Kidney epithelial cell (primary cell): Measurements from ENCODE around the gene NKTR. TPM values are rescaled to one million over a fixed set of nuclear protein-coding genes. Genes with fewer than 3 reads are reported as not detected.

Source experiments
- DNase-seq: peaks from one replicate; pipeline ENCODE4 v3.0.0-alpha.2; 2010; ENCODE audit warnings: low read depth
- H3K27me3 ChIP-seq: 2 replicates; pipeline ENCODE4 v1.6.0; 2011; ENCODE audit warnings: low read length; ENCODE audit not compliant: control insufficient read depth, insufficient read depth
- H3K36me3 ChIP-seq: 2 replicates; pipeline ENCODE4 v1.5.1; 2011; ENCODE audit warnings: low read length; ENCODE audit not compliant: control insufficient read depth, insufficient read depth
- H3K4me3 ChIP-seq: 2 replicates; pipeline ENCODE4 v1.5.1; 2011; ENCODE audit warnings: low read depth, mild to moderate bottlenecking, control low read depth, low read length
- total RNA-seq: library from RNA; depleted of rRNA; stranded (reverse); fragments of >200 nt; gene quantifications from 2 replicates; pipeline ENCODE4 v1.2.3, GENCODE V29; 2015
- TF ChIP-seq, protein P1 (sequence below): IDR thresholded peaks from 2 replicates; pipeline ENCODE4 v1.5.1; 2011; ENCODE audit warnings: mild to moderate bottlenecking, moderate library complexity, low read length, control low read depth, inconsistent platforms; ENCODE audit not compliant: insufficient read depth, poor library complexity, severe bottlenecking

NKTR gene
- total RNA-seq, 1 donor from 2014 or later: 29.8 TPM

DNA sequence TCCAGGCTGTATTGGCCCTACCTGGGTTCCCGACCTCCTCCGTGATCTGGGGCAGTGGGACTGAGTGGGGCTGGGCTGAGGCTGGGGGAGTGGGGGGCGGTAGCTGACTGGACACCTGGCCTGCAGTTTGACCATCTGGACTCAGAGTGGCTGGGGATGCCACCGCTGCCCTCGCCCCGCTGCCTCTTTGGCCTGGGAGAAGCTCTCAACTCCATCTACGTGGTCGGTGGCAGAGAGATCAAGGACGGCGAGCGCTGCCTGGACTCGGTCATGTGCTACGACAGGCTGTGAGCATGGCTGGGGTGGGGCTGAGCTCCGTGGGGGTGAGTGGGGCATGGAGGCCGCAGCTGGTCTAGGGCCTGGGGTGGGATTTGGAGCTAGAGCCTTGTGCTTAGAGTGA, 87.5 kb downstream of the NKTR start:
- Histone ChIP-seq H3K36me3 (no peaks in the 10 kb centered on the region), H3K27me3 (peaks cover 38% of the 10 kb centered on the region), H3K4me3 (no peak overlapping the region)
- no peak for DNase-seq
- TF ChIP-seq, protein P1, sequence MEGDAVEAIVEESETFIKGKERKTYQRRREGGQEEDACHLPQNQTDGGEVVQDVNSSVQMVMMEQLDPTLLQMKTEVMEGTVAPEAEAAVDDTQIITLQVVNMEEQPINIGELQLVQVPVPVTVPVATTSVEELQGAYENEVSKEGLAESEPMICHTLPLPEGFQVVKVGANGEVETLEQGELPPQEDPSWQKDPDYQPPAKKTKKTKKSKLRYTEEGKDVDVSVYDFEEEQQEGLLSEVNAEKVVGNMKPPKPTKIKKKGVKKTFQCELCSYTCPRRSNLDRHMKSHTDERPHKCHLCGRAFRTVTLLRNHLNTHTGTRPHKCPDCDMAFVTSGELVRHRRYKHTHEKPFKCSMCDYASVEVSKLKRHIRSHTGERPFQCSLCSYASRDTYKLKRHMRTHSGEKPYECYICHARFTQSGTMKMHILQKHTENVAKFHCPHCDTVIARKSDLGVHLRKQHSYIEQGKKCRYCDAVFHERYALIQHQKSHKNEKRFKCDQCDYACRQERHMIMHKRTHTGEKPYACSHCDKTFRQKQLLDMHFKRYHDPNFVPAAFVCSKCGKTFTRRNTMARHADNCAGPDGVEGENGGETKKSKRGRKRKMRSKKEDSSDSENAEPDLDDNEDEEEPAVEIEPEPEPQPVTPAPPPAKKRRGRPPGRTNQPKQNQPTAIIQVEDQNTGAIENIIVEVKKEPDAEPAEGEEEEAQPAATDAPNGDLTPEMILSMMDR: no peak

DNA sequence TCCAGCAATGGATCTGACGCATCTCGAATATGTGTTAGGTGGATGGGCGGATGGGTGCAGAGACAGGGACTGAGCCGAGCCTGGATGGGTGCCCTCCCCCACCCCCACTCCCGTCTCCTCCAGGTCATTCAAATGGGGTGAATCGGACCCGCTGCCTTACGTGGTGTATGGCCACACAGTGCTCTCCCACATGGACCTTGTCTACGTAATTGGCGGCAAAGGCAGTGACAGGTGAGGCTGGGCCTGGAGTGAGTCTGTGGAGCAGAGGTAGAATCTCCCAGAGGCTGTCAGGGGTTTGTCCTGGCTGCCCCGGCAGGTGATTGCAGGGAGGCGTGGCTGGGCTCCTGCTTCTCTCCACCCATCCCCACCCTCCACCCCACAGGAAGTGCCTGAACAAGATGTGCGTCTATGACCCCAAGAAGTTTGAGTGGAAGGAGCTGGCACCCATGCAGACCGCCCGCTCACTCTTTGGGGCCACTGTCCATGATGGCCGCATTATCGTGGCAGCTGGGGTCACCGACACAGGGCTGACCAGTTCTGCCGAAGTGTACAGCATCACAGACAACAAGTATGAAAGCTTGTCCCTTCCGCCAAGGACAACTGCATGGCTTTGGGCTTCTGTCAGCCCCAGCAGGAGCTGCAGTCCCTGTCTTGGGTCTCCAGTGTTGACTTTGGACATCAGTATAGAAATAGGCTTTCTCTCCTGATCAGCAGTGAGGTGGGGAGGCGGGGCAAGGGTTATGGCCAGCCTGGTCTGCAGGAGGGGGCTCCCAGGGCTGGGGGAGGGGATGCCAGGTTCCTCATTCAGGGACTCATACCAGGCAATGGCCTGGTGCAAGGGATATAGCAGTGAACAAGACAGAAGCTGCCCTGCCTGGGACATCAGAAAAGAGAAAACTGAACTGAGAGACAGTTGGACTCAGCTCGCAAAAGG, 88.3 kb downstream of the NKTR start:
- Histone ChIP-seq H3K4me3 (no peak overlapping the region), H3K36me3 (no peaks in the 10 kb centered on the region), H3K27me3 (peaks cover 38% of the 10 kb centered on the region)
- DNase-seq: no peak
- TF ChIP-seq, protein P1: no peak

DNA sequence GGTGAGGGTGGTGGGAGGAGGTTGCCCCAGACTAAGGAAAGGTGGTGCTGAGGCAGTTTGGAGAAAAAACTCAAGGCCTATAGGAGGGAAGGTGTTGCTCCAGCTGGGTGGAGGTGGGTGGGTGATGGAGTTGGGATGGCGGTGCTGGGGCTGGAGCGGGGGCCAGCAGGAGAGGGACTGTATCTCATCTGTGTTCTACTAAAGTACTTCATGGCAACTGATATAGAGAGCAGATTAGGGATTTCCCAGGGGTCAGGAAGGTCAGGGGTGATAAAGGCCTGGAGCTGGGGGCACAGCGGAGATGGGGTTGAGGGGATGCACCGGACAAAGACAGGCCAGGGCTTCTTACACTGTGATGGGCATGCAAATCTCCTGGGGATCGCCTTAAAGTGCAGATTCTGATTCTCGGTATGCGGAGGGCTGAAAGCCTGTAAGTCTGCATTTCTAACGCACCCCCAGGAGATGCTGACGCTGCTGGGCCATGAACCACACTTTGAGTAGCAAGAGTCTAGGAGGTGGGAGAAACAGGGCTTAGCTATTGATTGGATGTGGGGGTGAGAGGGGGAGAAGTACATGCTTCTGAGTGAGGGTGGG, 89.0 kb downstream of the NKTR start:
- TF ChIP-seq, protein P1: no peak
- Histone ChIP-seq H3K4me3 (no peak overlapping the region), H3K36me3 (no peaks in the 10 kb centered on the region), H3K27me3 (peaks cover 38% of the 10 kb centered on the region)
- DNase-seq: no peak

DNA sequence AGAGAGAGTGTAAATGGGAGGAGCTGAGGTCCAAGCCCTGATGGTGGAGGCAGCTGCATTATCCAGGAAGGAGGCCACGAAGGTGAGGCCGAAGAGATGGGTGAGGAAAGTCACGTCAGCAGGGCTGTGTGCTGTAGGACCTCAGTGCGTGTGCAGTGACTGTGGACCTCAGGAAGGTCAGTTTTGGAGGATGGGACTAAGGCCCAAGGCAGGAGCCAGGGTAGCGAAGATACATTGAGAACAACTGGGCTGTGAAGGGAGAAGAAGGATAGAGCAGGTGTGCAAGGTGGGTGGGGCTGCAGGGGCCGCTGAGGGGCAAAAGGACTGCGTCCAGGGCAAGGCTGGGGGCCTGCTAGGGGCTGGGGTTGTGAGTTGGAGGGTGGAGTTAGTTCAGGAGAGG, 89.7 kb downstream of the NKTR start:
- no peaks in the 10 kb centered on the region for H3K36me3 ChIP-seq
- TF ChIP-seq, protein P1: no peak
- no peak for DNase-seq
- H3K4me3 ChIP-seq: no peak overlapping the region
- peaks cover 33% of the 10 kb centered on the region for H3K27me3 ChIP-seq

DNA sequence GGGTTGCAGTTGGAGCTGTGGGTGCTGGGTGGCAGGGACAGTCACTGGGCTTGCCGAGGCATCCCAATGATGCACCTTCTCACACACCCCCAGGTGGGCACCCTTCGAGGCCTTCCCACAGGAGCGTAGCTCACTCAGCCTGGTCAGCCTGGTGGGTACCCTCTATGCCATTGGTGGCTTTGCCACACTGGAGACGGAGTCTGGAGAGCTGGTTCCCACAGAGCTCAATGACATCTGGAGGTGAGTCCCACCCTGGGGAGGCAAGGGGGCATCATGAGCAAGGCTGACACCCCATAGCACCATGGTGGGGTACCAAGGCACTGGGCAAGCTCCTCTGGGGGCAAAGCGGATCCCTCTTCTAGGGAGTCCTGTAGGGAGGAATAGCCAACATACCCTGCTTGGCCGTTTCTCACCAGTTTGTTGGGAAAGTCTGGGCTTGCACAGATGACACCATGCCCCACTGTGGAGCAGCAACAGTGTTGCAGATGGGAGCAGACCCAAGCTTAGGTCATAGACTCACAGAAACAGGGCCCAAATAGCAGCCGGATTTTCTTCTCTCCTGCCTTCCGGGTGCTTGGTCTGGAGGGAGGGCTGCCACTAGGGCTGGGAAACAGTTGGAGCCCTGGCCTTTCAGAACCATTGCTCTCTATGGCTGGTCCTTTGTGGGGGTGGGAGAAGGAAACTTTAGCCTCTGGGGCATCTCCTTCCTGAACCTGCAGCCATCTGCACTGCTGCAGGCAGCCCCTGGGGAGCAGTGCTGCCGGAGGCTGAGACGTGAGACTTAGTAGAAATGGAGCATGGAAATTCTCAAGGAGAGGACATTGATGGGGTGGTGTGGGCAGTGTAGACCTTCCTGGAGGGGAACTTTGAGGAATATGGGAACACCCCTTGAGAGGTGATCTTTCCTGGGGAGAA, 90.5 kb downstream of the NKTR start:
- TF ChIP-seq, protein P1: no peak
- no peak for DNase-seq
- no peak overlapping the region for H3K4me3 ChIP-seq
- H3K27me3 ChIP-seq: peaks cover 30% of the 10 kb centered on the region
- H3K36me3 ChIP-seq: no peaks in the 10 kb centered on the region
